Keratinocyte (primary cell): ENCODE results near the gene SUFU. TPM values are rescaled to one million over a fixed set of nuclear protein-coding genes. Genes with fewer than 3 reads are reported as not detected.

ENCODE experiments used
- DNase-seq: peaks from one replicate; pipeline ENCODE4 v3.0.0-alpha.2; 2011; ENCODE audit warnings: low read depth, missing footprints, low spot score
- FAIRE-seq: peaks from 2 replicates; lab custom pipeline; 2011; peaks lifted over from hg19 to GRCh38; lab: Jason Lieb, UNC
- H2AFZ ChIP-seq: 2 replicates; pipeline ENCODE4 v1.6.0; 2012; ENCODE audit warnings: low read length, control low read depth, inconsistent platforms; ENCODE audit not compliant: control insufficient read depth
- H3K27ac ChIP-seq: 2 replicates; pipeline ENCODE4 v1.5.1; 2011; ENCODE audit warnings: low read length; ENCODE audit not compliant: control insufficient read depth, insufficient read depth
- H3K27me3 ChIP-seq: 3 replicates; pipeline ENCODE4 v1.6.0; 2011; ENCODE audit warnings: low read length; ENCODE audit not compliant: control insufficient read depth, insufficient read depth; ENCODE audit errors: extremely low read depth
- H3K36me3 ChIP-seq, 2 experiments: 2 replicates in 1 of 2; 3 replicates in 1 of 2; pipeline ENCODE4 v1.5.1; 2011; ENCODE audit warnings: low read length in 2 of 2, mild to moderate bottlenecking in 1 of 2; ENCODE audit not compliant: control insufficient read depth in 2 of 2, insufficient read depth in 2 of 2; ENCODE audit errors: extremely low read depth in 1 of 2
- H3K4me1 ChIP-seq: 3 replicates; pipeline ENCODE4 v1.5.1; 2011; ENCODE audit warnings: low read length; ENCODE audit not compliant: control insufficient read depth, insufficient read depth; ENCODE audit errors: extremely low read depth
- H3K4me2 ChIP-seq: 3 replicates; pipeline ENCODE4 v1.6.0; 2011; ENCODE audit warnings: low read depth, low read length; ENCODE audit not compliant: control insufficient read depth, insufficient read depth; ENCODE audit errors: extremely low read depth
- H3K4me3 ChIP-seq, 3 experiments: fragments of 200-600 bp in 1 of 3; sonication (generic) in 1 of 3; 2 replicates in 2 of 3; 3 replicates in 1 of 3; pipeline ENCODE4 v1.5.1; 2011 to 2016; ENCODE audit warnings: low read length in 3 of 3, mild to moderate bottlenecking in 3 of 3, control low read depth in 2 of 3, inconsistent platforms in 1 of 3, low read depth in 1 of 3, mixed read lengths in 1 of 3, mixed run types in 1 of 3, moderate library complexity in 1 of 3; ENCODE audit not compliant: control insufficient read depth in 2 of 3, insufficient read depth in 2 of 3; ENCODE audit errors: extremely low read depth in 1 of 3
- H3K79me2 ChIP-seq: 2 replicates; pipeline ENCODE4 v1.6.0; 2012; ENCODE audit warnings: low read length; ENCODE audit not compliant: control insufficient read depth, insufficient read depth
- H3K9ac ChIP-seq: 3 replicates; pipeline ENCODE4 v1.6.0; 2011; ENCODE audit warnings: low read length; ENCODE audit not compliant: control insufficient read depth, insufficient read depth; ENCODE audit errors: extremely low read depth
- H3K9me1 ChIP-seq: 3 replicates; pipeline ENCODE4 v1.6.0; 2011; ENCODE audit warnings: low read length; ENCODE audit not compliant: control insufficient read depth, insufficient read depth; ENCODE audit errors: extremely low read depth
- H3K9me3 ChIP-seq: 2 replicates; pipeline ENCODE4 v1.5.1; 2012; ENCODE audit warnings: low read depth, low read length; ENCODE audit not compliant: control insufficient read depth
- H4K20me1 ChIP-seq: 3 replicates; pipeline ENCODE4 v1.6.0; 2011; ENCODE audit warnings: low read length; ENCODE audit not compliant: control insufficient read depth, insufficient read depth; ENCODE audit errors: extremely low read depth
- EZH2 ChIP-seq: IDR thresholded peaks from one replicate; pipeline ENCODE4 v1.6.1; 2012; ENCODE audit warnings: inconsistent platforms, mild to moderate bottlenecking, low read length, moderate library complexity
- dilution Hi-C: fragments of 300-500 bp; cut with MboI; formaldehyde crosslinking; loops from one replicate; pipeline ENCODE4 v1.7.0; 2020; ENCODE audit warnings: low sequenced_read_pairs; ENCODE audit not compliant: extremely low pct_ligation_motif_present
- polyA plus RNA-seq, 5 experiments: library from polyadenylated mRNA; depleted of rRNA in 3 of 5; stranded (reverse) in 3 of 5; stranded (forward) in 1 of 5; unstranded in 1 of 5; fragments of >200 nt; gene quantifications; 1 replicate in 1 of 5; 2 replicates in 3 of 5; 3 replicates in 1 of 5; pipeline versions ENCODE4 v1.2.1 to v1.2.3, GENCODE V29; 2011 to 2012; ENCODE audit warnings: missing spikeins in 2 of 5, low read depth in 1 of 5, low replicate concordance in 1 of 5
- TF ChIP-seq, protein P1 (sequence below), 3 experiments: IDR thresholded peaks in 1 of 3; conservative IDR thresholded peaks in 1 of 3; optimal IDR thresholded peaks in 1 of 3; 2 replicates in 2 of 3; 3 replicates in 1 of 3; pipeline versions ENCODE3 to v1.5.1; 2011; ENCODE audit warnings: low read length in 3 of 3, mild to moderate bottlenecking in 3 of 3, moderate library complexity in 2 of 3, control low read depth in 1 of 3, inconsistent platforms in 1 of 3; ENCODE audit not compliant: insufficient read depth in 2 of 3; ENCODE audit errors: extremely low read depth in 1 of 3

The SUFU gene
- polyA plus RNA-seq, 1 donor (not counting 4 experiments of a cell fraction or from before 2014, with no cell fraction given): 3.7 TPM

DNA sequence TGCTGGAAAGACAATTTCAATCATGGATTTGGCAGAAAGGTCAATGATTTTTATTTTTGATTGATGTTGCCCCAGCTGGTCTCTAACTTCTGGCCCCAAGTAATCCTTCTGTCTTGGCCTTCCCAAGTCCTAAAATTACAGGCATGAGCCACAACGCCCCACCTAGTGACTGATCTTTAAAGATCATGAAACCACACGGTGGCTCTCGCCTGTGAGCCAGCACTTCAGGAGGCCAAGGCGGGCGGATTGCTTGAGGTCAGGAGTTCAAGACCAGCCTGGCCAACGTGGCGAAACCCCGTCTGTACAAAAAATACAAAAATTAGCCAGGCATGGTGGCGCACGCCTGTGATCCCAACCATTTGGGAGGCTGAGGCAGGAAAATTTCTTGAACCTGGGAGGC is 39.8 kb upstream of the SUFU start:
- Histone ChIP-seq H3K4me2 (no peak overlapping the region), H3K4me1 (peaks cover 23% of the 10 kb centered on the region), H2AFZ (no peak overlapping the region), H3K79me2 (no peaks in the 10 kb centered on the region), H3K27me3 (no peaks in the 10 kb centered on the region), H3K4me3 (no peak overlapping the region), H3K36me3 (peaks cover 0 to 1% of the 10 kb centered on the region in 2 experiments), H3K9ac (no peak overlapping the region), H3K27ac (no peak overlapping the region), H3K9me1 (peaks cover 3% of the 10 kb centered on the region), H4K20me1 (no peaks in the 10 kb centered on the region), H3K9me3 (no peaks in the 10 kb centered on the region)
- DNase-seq (no peak), FAIRE-seq (no peak)
- dilution Hi-C loops: no loop called here
- TF ChIP-seq EZH2: no peak
- TF ChIP-seq, protein P1, sequence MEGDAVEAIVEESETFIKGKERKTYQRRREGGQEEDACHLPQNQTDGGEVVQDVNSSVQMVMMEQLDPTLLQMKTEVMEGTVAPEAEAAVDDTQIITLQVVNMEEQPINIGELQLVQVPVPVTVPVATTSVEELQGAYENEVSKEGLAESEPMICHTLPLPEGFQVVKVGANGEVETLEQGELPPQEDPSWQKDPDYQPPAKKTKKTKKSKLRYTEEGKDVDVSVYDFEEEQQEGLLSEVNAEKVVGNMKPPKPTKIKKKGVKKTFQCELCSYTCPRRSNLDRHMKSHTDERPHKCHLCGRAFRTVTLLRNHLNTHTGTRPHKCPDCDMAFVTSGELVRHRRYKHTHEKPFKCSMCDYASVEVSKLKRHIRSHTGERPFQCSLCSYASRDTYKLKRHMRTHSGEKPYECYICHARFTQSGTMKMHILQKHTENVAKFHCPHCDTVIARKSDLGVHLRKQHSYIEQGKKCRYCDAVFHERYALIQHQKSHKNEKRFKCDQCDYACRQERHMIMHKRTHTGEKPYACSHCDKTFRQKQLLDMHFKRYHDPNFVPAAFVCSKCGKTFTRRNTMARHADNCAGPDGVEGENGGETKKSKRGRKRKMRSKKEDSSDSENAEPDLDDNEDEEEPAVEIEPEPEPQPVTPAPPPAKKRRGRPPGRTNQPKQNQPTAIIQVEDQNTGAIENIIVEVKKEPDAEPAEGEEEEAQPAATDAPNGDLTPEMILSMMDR (optimal IDR thresholded peaks at IDR 0.05 in 1 of 3, IDR thresholded peaks at IDR 0.05 in 1 of 3, conservative IDR thresholded peaks at IDR 0.05 in 1 of 3; ENCODE audit: extremely low read depth in 1 of 3, insufficient read depth in 2 of 3, low read length in 3 of 3): no peak

DNA sequence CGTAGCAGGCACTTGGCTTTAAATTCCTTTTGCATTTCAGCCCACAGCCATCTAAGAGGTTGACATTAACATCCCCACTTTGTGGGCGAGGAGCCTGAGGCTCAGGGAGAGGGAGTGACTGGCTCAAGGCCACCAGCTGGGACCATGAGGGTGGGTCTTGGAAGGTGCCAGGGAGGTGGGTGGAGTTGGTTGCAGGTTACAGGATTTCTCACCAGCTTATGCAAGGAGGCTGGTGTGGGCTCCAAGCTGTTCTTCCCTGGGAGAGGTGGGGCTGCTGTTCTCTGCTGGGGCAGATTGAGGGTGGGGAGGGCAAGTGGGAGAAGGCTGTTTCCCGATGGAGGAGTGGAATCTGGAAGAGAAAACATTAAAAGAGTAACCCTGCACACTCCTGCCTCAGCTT is 38.3 kb upstream of the SUFU start:
- H3K27me3 ChIP-seq: no peaks in the 10 kb centered on the region
- TF ChIP-seq, protein P1 (optimal IDR thresholded peaks at IDR 0.05 in 1 of 3, IDR thresholded peaks at IDR 0.05 in 1 of 3, conservative IDR thresholded peaks at IDR 0.05 in 1 of 3; ENCODE audit: extremely low read depth in 1 of 3, insufficient read depth in 2 of 3, low read length in 3 of 3): no peak
- TF ChIP-seq EZH2: no peak
- no peak overlapping the region for H3K9ac ChIP-seq
- peaks cover 23% of the 10 kb centered on the region for H3K4me1 ChIP-seq
- peaks cover 0 to 1% of the 10 kb centered on the region in 2 experiments for H3K36me3 ChIP-seq
- no peak overlapping the region for H2AFZ ChIP-seq
- no peaks in the 10 kb centered on the region for H3K79me2 ChIP-seq
- H3K4me3 ChIP-seq: no peak overlapping the region
- no peak for DNase-seq
- H3K27ac ChIP-seq: no peak overlapping the region
- no peak for FAIRE-seq
- peaks cover 3% of the 10 kb centered on the region for H3K9me1 ChIP-seq
- dilution Hi-C loops: no loop called here
- H3K4me2 ChIP-seq: no peak overlapping the region
- no peaks in the 10 kb centered on the region for H3K9me3 ChIP-seq
- H4K20me1 ChIP-seq: no peaks in the 10 kb centered on the region
